ENCODE data around the gene DENND1A. TPM values are rescaled to one million over a fixed set of nuclear protein-coding genes. Genes with fewer than 3 reads are reported as not detected.

The DENND1A gene
- polyA plus RNA-seq, 1 experiment = 16.2 TPM

DNA sequence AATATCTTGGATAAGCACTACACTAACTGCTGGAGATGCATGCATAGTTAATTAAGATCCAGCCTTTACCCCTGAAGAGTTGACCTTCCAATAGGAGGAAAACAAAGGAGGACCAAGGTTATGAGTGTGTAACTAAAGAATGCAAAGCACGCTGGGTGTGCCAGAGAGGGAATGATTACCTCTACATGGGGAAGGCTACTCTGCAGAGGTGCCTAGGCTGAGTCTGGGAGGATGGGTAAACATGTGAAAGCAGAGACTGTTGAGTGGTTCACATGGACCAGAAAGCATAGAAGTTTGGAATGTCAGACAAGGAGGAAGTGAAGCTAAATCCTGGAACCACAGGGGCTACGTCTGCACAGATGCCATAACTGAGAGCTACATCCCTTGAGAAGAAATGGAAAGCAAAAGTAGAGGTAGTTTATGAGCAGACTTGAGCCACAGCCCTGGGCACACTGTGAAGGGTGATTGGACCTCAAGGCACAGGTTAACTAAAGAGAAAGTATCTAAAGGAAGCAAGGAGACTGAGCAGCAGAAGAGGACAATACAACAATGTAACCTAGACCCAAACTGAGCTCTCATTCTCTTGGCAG lies 176.2 kb downstream of the DENND1A start:
- no peaks in the 10 kb centered on the region for H3K9me3 ChIP-seq (ENCODE audit: control insufficient read depth, insufficient read depth, low read length)
- no peaks in the 10 kb centered on the region for H3K27me3 ChIP-seq (ENCODE audit: control insufficient read depth, insufficient read depth, low read length)
- ChIA-PET CTCF (no interaction called here), POLR2A (no interaction called here)
- TF ChIP-seq CTCF (IDR thresholded peaks at IDR 0.05; ENCODE audit: low read depth, low read length) = no peak
- no peak overlapping the region for H3K27ac ChIP-seq (ENCODE audit: low read depth, low read length)
- no peak for DNase-seq (ENCODE audit: low read depth, low spot score)
- H3K4me3 ChIP-seq (ENCODE audit: low read depth, low read length) = no peak overlapping the region

DNA sequence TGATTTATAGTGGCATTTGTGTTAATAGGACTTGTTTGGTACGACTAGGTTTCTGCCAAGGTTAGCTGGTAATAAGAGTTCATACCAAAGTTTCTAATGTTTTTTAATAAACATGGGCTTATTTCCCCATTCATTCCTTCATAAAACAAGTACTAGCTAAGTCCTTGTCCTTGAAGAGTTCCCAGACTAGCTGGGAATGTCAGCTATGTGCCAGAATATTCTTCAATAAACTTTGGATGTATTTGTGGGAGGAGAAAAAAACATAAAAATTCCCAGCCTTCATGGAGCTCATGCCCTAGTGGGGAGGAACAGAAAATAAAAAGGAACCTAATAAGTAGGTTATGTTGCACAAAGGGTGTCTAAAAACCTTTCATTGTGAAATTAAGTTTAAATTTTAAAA lies 176.9 kb downstream of the DENND1A start:
- TF ChIP-seq CTCF (IDR thresholded peaks at IDR 0.05; ENCODE audit: low read depth, low read length) = no peak
- no peaks in the 10 kb centered on the region for H3K27me3 ChIP-seq (ENCODE audit: control insufficient read depth, insufficient read depth, low read length)
- POLR2A ChIA-PET = no interaction called here
- H3K9me3 ChIP-seq (ENCODE audit: control insufficient read depth, insufficient read depth, low read length) = no peaks in the 10 kb centered on the region
- CTCF ChIA-PET = no interaction called here
- H3K4me3 ChIP-seq (ENCODE audit: low read depth, low read length) = no peak overlapping the region
- DNase-seq (ENCODE audit: low read depth, low spot score) = no peak
- H3K27ac ChIP-seq (ENCODE audit: low read depth, low read length) = no peak overlapping the region

DNA sequence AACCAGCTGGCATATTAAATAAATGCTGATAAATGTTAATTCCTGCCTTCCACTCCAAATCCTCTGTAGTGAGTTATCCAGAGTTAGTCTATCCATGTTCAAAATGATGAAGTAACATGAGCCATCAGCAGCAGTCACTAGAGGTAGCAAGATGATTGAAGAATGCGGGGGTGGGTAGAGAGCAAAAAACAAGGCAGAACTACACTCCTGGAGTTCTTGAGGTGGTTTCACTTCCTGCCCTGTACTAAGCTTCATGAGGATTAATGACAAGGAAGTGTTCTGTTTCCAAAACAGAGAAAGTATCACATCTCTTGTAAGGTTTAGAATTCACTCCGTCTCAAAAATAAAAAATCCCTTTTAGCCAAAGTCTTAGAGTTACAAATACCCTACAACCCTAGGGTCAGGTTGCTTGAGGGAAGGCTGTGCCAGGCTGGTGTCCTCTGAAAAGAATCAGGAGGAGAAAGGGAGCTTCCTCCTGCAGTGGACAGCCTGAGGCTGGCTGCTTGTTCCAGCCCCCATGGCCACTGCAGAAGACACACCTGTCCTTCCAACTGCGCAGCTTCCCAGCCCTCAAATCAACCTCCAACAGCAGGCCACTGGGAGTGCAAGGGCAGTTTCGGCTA lies 180.2 kb downstream of the DENND1A start:
- TF ChIP-seq CTCF (IDR thresholded peaks at IDR 0.05; ENCODE audit: low read depth, low read length) = no peak
- H3K27me3 ChIP-seq (ENCODE audit: control insufficient read depth, insufficient read depth, low read length) = no peaks in the 10 kb centered on the region
- no peaks in the 10 kb centered on the region for H3K9me3 ChIP-seq (ENCODE audit: control insufficient read depth, insufficient read depth, low read length)
- POLR2A ChIA-PET = no interaction called here
- H3K4me3 ChIP-seq (ENCODE audit: low read depth, low read length) = no peak overlapping the region
- CTCF ChIA-PET = no interaction called here
- DNase-seq (ENCODE audit: low read depth, low spot score) = no peak
- no peak overlapping the region for H3K27ac ChIP-seq (ENCODE audit: low read depth, low read length)

DNA sequence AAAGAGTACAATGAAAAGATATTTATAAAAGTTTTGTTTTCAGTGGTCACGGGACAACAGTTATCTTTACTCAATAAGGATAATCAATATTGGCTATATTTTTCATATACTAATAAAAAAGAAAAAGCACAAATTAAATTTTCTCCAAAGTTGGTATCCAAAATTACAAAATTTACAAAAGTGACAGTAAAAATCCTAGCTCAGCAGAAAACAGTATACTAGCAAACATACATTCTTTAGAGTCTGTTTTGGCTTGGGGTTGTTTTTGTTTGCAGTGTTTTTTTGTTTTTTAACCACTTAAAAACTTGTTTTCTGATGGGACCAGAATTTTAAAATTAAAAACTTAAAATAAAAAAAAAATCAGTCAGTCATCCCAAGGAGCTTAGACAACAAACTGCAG lies 183.2 kb downstream of the DENND1A start:
- Histone ChIP-seq H3K27ac (ENCODE audit: low read depth, low read length) (no peak overlapping the region), H3K27me3 (ENCODE audit: control insufficient read depth, insufficient read depth, low read length) (no peaks in the 10 kb centered on the region), H3K9me3 (ENCODE audit: control insufficient read depth, insufficient read depth, low read length) (no peaks in the 10 kb centered on the region), H3K4me3 (ENCODE audit: low read depth, low read length) (no peak overlapping the region)
- ChIA-PET CTCF (no interaction called here), POLR2A (no interaction called here)
- DNase-seq (ENCODE audit: low read depth, low spot score) = no peak
- no peak for TF ChIP-seq CTCF (IDR thresholded peaks at IDR 0.05; ENCODE audit: low read depth, low read length)

GRCh38 chr9:123745933-123746332 lies 184.0 kb downstream of the DENND1A start:
- H3K27ac ChIP-seq (ENCODE audit: low read depth, low read length) = no peak overlapping the region
- H3K9me3 ChIP-seq (ENCODE audit: control insufficient read depth, insufficient read depth, low read length) = no peaks in the 10 kb centered on the region
- no peak overlapping the region for H3K4me3 ChIP-seq (ENCODE audit: low read depth, low read length)
- CTCF ChIA-PET = no interaction called here
- no peaks in the 10 kb centered on the region for H3K27me3 ChIP-seq (ENCODE audit: control insufficient read depth, insufficient read depth, low read length)
- POLR2A ChIA-PET = no interaction called here
- no peak for DNase-seq (ENCODE audit: low read depth, low spot score)
- TF ChIP-seq CTCF (IDR thresholded peaks at IDR 0.05; ENCODE audit: low read depth, low read length) = no peak
